Stomach (tissue), 9 donors: ENCODE results near the gene ZNF532. TPM values are rescaled to one million over a fixed set of nuclear protein-coding genes. Genes with fewer than 3 reads are reported as not detected.

Experiments used
- DNase-seq, 2 donors: peaks; one replicate each; pipeline versions ENCODE4 v3.0.0 to v3.0.0-alpha.2; 2013 to 2019
- H3K27ac ChIP-seq, 5 donors: fragments of 200-600 bp in 4 of 5; sonication (generic) in 4 of 5; one replicate each; pipeline ENCODE4 v1.5.1; 2013 to 2019; ENCODE audit warnings: mild to moderate bottlenecking in 1 of 5, moderate library complexity in 1 of 5
- H3K27me3 ChIP-seq, 3 donors: fragments of 200-600 bp; sonication (generic); one replicate each; pipeline ENCODE4 v1.5.1; 2017 to 2019; ENCODE audit warnings: mixed run types in 1 of 3
- H3K36me3 ChIP-seq, 4 donors: fragments of 200-600 bp; sonication (generic); 1 replicate in 3 of 4; 2 replicates in 1 of 4; pipeline ENCODE4 v1.5.1; 2016 to 2019
- H3K4me1 ChIP-seq, 4 donors: fragments of 200-600 bp; sonication (generic); one replicate each; pipeline ENCODE4 v1.5.1; 2016 to 2019
- H3K4me3 ChIP-seq, 4 donors: fragments of 200-600 bp; sonication (generic) in 3 of 4; one replicate each; pipeline ENCODE4 v1.5.1; 2016 to 2019; ENCODE audit warnings: mild to moderate bottlenecking in 1 of 4
- H3K9me3 ChIP-seq, 4 donors: fragments of 200-600 bp; sonication (generic); one replicate each; pipeline ENCODE4 v1.5.1; 2016 to 2019
- CTCF ChIP-seq, 7 experiments: fragments of 450-650 bp in 4 of 7; fragments of 200-600 bp in 3 of 7; sonication (generic) in 3 of 7; IDR thresholded peaks; one replicate each; pipeline ENCODE4 v1.5.1; 2016 to 2019; ENCODE audit warnings: antibody characterized with exemption in 7 of 7, control low read depth in 2 of 7, mild to moderate bottlenecking in 1 of 7
- EP300 ChIP-seq: sonication (generic); formaldehyde crosslinking; IDR thresholded peaks from one replicate; pipeline ENCODE4 v1.6.1; 2017; ENCODE audit warnings: antibody characterized with exemption
- POLR2A ChIP-seq, 4 donors: fragments of 450-650 bp; IDR thresholded peaks; one replicate each; pipeline ENCODE4 v1.6.1; 2016; ENCODE audit warnings: antibody characterized with exemption in 4 of 4, control low read depth in 2 of 4, mild to moderate bottlenecking in 1 of 4, moderate library complexity in 1 of 4
- POLR2AphosphoS5 ChIP-seq, 3 donors: sonication (generic); formaldehyde crosslinking; IDR thresholded peaks; one replicate each; pipeline ENCODE4 v1.6.1; 2016; ENCODE audit warnings: antibody characterized with exemption in 3 of 3
- WGBS, 5 donors: extraction: QIAGEN DNeasy Blood & Tissue Kit in 3 of 5; methylation state at CpG; one replicate each; pipeline versions ENCODE4 v1.1.5 to v1.1.7; 2013 to 2018; 5-methylcytosine and 5-hydroxymethylcytosine counted together
- intact Hi-C: fragments of 100-400 bp; cut with DNase I; formaldehyde crosslinking; loops from one replicate; pipeline ENCODE4 v1.15.1; 2023; ENCODE audit warnings: low total_unique reads
- polyA plus RNA-seq, 3 donors: library from polyadenylated mRNA; stranded (reverse); fragments of 200-250 nt; gene quantifications; one replicate each; pipeline ENCODE4 v1.2.3, GENCODE V29; 2013
- total RNA-seq, 5 donors: library from RNA; depleted of rRNA; stranded (reverse); fragments of >200 nt; gene quantifications; one replicate each; pipeline versions ENCODE4 v1.1.0 to v1.2.3, GENCODE V29; 2014 to 2016
- donor health status: healthy with polysubstance abuse.
- donor health status: Bipolar disorder and iron deficiency.
- donor health status: healthy.

ZNF532 gene
- total and polyA plus RNA-seq, 8 donors = 2.9 to 53.7 (median 18.4) TPM

GRCh38 chr18:58886864-58887612 is 22.4 kb downstream of the ZNF532 start:
- intact Hi-C loops = no loop called here
- DNase-seq = no peak
- 60 to 69% (median 61%) methylated on average over 8 of the region's 8 CpGs for WGBS, 5 donors

GRCh38 chr18:58887613-58887963 is 22.9 kb downstream of the ZNF532 start:
- Histone ChIP-seq H3K9me3 (no peaks in the 10 kb centered on the region), H3K4me3 (no peak overlapping the region), H3K4me1 (peaks cover 0 to 29% (median 12%) of the 10 kb centered on the region in 4 donors), H3K36me3 (peaks cover 0 to 9% (median 0%) of the 10 kb centered on the region in 4 donors), H3K27ac (peak overlapping the region; percentile 23 to 67 (median 58)), H3K27me3 (no peaks in the 10 kb centered on the region)
- TF ChIP-seq POLR2AphosphoS5 (IDR thresholded peaks at IDR 0.05) (peak in 1 of 3 donors; percentile 29), EP300 (no peak)
- peak; percentile 38 to 48 for DNase-seq
- intact Hi-C loops = no loop called here
- 56 to 74% (median 66%) methylated on average over 10 of the region's 10 CpGs for WGBS, 5 donors

More at GRCh38 chr18:58886864-58887612, 22.4 kb downstream of the ZNF532 start:
- Histone ChIP-seq H3K27ac (peak overlapping the region; percentile 23 to 67 (median 58)), H3K4me1 (peaks cover 0 to 28% (median 12%) of the 10 kb centered on the region in 4 donors), H3K9me3 (no peaks in the 10 kb centered on the region), H3K36me3 (peaks cover 0 to 9% (median 0%) of the 10 kb centered on the region in 4 donors), H3K27me3 (no peaks in the 10 kb centered on the region), H3K4me3 (no peak overlapping the region)
- TF ChIP-seq POLR2AphosphoS5 (IDR thresholded peaks at IDR 0.05) (no peak), POLR2A (IDR thresholded peaks at IDR 0.05) (no peak), EP300 (no peak), CTCF (IDR thresholded peaks at IDR 0.05) (no peak)

- intact Hi-C loops = no loop called here
- Histone ChIP-seq H3K4me3 (no peak overlapping the region), H3K27ac (peak overlapping the region in 2 of 5 donors; percentile 11 to 33), H3K36me3 (no peaks in the 10 kb centered on the region), H3K27me3 (no peaks in the 10 kb centered on the region), H3K4me1 (peaks cover 0 to 43% (median 22%) of the 10 kb centered on the region in 4 donors), H3K9me3 (no peaks in the 10 kb centered on the region)
- 86 to 96% (median 93%) methylated on average over 2 of the region's 2 CpGs for WGBS, 5 donors
- DNase-seq = no peak
- no peak for TF ChIP-seq POLR2A (IDR thresholded peaks at IDR 0.05)
- TF ChIP-seq POLR2AphosphoS5 (IDR thresholded peaks at IDR 0.05) = no peak
- TF ChIP-seq CTCF (IDR thresholded peaks at IDR 0.05) = no peak
- TF ChIP-seq EP300 = no peak
These were observed 27.1 kb downstream of the ZNF532 start for GRCh38 chr18:58891776-58892175.

GRCh38 chr18:58892488-58892887 is 27.8 kb downstream of the ZNF532 start:
- peaks cover 0 to 42% (median 21%) of the 10 kb centered on the region in 4 donors for H3K4me1 ChIP-seq
- DNase-seq = no peak
- H3K27me3 ChIP-seq = no peaks in the 10 kb centered on the region
- H3K9me3 ChIP-seq = no peaks in the 10 kb centered on the region
- no peaks in the 10 kb centered on the region for H3K36me3 ChIP-seq
- no peak overlapping the region for H3K4me3 ChIP-seq
- TF ChIP-seq POLR2A (IDR thresholded peaks at IDR 0.05) (no peak), EP300 (no peak), POLR2AphosphoS5 (IDR thresholded peaks at IDR 0.05) (no peak), CTCF (IDR thresholded peaks at IDR 0.05) (no peak)
- no peak overlapping the region for H3K27ac ChIP-seq
- 85 to 90% (median 89%) methylated on average over 6 of the region's 6 CpGs for WGBS, 5 donors
- intact Hi-C loops = no loop called here
